ENCODE measurements around the gene GPBP1L1. TPM values are rescaled to one million over a fixed set of nuclear protein-coding genes. Genes with fewer than 3 reads are reported as not detected.
"Not testable (repeated sequence)": the region's sequence is repeated elsewhere in the genome, so short reads cannot be mapped to it uniquely, and the experiment has no call there.

GPBP1L1 gene, protein sequence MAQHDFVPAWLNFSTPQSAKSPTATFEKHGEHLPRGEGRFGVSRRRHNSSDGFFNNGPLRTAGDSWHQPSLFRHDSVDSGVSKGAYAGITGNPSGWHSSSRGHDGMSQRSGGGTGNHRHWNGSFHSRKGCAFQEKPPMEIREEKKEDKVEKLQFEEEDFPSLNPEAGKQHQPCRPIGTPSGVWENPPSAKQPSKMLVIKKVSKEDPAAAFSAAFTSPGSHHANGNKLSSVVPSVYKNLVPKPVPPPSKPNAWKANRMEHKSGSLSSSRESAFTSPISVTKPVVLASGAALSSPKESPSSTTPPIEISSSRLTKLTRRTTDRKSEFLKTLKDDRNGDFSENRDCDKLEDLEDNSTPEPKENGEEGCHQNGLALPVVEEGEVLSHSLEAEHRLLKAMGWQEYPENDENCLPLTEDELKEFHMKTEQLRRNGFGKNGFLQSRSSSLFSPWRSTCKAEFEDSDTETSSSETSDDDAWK
- 100 to 1,000 TPM in 1 of 3 donors, 10 to 100 TPM in 2; 76.5 to 120 (median 78.4) TPM for polyA plus RNA-seq

DNA sequence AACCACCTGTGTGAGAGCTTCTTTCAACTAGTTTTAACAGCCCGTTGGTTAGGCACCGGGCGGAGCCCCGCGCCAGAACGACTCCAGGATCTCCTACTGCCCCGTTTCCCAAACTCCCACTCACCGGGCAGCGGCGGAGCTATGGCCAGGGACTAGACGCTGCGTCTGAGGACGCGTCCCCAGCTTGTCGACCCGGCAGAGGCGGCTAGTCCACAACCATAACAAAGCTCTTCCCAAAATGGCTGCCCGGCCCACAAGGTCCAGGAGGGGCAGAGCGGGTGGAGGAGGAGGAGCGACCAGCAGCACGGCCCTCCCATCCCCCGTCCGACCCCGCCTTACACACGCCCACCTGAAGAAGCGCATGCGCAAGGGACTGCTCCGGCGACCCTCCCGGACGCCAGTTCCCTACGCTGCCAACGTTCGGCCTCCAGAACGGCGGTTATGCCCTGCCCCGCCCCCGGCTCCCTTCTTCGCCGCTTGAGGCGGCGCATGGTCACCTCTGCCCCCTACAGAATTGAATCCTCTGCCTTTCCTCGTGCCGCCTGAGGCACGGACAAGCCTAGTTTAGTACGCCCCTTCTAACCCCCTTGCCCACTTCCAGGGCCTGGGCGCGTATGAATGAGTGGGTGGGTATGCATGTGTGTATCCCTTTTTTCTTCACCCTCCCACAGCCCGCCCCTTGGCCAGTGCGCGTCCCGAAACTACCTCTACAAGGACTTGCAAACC is at the start of gene GPBP1L1:
Gene GPBP1L1 (minus strand): TSS at position 246 of the 726 bp plus-strand sequence. CDS start 27,446 bp downstream, outside the sequence.
- Mint-ChIP-seq H3K4me1 (peaks cover 49 to 74% of the 10 kb centered on the region in 2 donors), H3K27me3 (ENCODE audit: low read depth in 3 of 3) (peaks cover 8 to 23% (median 21%) of the 10 kb centered on the region in 3 donors), H3K27ac (peak within 1 kb of the TSS; percentile 99 to 100 (median 100)), H3K9me3 (no peaks in the 10 kb centered on the region), H3K36me3 (peaks cover 0 to 4% (median 0%) of the 10 kb centered on the region in 3 donors), H3K4me3 (peak within 1 kb of the TSS; percentile 97 to 99 (median 97))
- DNase-seq: peak; percentile 98

- H3K27me3 Mint-ChIP-seq (ENCODE audit: low read depth in 3 of 3): peaks cover 0 to 1% (median 0%) of the 10 kb centered on the region in 3 donors
- no peaks in the 10 kb centered on the region for H3K9me3 Mint-ChIP-seq
- H3K4me1 Mint-ChIP-seq: peaks cover 7 to 13% of the 10 kb centered on the region in 2 donors
- no peak for DNase-seq
- H3K27ac Mint-ChIP-seq: peak overlapping the region in 2 of 6 donors; percentile 54 to 56
- H3K36me3 Mint-ChIP-seq: peaks cover 3 to 9% (median 4%) of the 10 kb centered on the region in 3 donors
- no peak overlapping the region for H3K4me3 Mint-ChIP-seq
Measured at GRCh38 chr1:45730780-45731319, 44.5 kb upstream of the GPBP1L1 start.

DNA sequence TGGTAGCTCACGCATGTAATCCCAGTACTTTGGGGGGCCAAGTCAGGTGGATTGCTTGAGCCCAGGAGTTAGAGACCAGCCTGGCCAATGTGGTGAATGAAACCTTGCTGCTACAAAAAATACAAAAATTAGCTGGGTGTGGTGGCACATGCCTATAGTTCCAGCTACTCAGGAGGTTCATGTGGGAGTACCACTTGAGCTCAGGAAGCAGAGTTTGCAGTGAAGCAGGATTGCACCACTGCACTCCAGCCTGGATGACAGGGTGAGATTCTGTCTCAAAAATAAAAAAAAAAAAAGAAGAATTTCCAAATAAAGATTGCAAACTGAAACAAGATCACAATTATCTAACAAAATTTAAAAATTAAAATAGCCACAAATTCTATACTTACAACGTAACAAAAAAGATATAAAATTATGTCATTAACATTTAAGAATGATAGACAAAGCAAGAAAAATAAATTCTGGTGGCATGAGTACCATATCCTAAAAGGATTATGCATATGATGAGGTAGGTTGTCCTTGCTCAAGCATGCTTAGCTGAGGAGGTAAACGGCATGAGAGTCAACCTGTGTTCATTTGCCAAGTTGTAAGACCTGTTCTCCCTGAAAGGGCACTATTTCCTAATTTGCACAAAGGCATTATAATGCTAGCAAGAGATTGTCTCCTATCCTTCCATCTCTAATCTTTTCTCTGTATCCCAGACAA is 43.9 kb upstream of the GPBP1L1 start:
- Mint-ChIP-seq H3K4me3 (no peak overlapping the region), H3K27ac (peak overlapping the region in 3 of 6 donors; percentile 19 to 56 (median 54)), H3K4me1 (peaks cover 7 to 13% of the 10 kb centered on the region in 2 donors)

DNA sequence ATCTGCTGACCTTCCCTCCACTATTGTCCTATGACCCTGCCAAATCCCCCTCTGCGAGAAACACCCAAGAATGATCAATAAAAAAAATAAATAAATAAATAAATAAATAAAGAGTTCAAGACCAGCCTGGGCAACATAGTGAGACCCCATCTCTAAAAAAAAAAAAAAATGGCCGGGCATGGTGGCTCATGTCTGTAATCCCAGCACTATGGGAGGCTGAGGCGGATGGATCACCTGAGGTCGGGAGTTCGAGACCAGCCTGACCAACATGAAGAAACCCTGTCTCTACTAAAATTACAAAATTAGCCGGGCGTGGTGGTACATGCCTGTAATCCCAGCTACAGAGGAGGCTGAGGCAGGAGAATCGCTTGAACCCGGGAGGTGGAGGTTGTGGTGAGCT is 39.7 kb upstream of the GPBP1L1 start:
- not testable (repeated sequence) for H3K27me3 Mint-ChIP-seq (ENCODE audit: low read depth in 3 of 3); H3K27ac Mint-ChIP-seq; H3K4me3 Mint-ChIP-seq; DNase-seq; H3K9me3 Mint-ChIP-seq; H3K4me1 Mint-ChIP-seq; H3K36me3 Mint-ChIP-seq

More for the DNA sequence above, 43.9 kb upstream of the GPBP1L1 start:
- DNase-seq: no peak
- H3K27me3 Mint-ChIP-seq (ENCODE audit: low read depth in 3 of 3): peaks cover 0 to 1% (median 0%) of the 10 kb centered on the region in 3 donors
- no peaks in the 10 kb centered on the region for H3K9me3 Mint-ChIP-seq
- peaks cover 3 to 9% (median 4%) of the 10 kb centered on the region in 3 donors for H3K36me3 Mint-ChIP-seq

DNA sequence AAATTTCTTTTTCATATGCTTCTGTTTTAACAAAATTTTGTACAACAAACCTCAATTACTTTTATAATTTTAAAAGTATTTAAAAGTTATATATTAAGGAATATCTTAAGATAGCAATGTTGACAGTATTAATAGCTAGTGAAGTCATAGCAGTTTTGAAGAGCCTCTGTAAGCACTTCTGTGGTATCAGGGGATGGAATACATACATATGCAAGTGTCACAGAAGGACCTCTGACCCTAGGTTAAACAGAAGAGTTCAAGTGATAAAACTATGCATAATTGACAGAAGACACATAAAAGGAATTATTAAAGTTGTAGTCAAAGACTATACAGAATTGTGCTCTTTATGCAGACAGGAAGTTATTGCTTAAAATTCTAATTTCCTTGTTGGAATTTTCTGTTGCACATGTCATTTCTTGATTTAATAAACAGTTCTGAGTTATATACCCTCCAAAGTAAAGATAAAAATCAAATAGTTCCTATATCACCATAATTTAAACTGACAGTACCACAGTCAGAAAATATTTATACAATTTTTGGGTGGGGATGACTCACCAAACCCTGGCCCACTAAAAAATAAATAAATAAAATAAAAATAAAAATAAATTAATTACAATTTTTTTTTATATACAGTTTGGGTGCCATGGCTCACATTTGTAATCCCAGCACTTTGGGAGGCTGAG is 37.1 kb upstream of the GPBP1L1 start:
- Mint-ChIP-seq H3K4me1 (no peaks in the 10 kb centered on the region), H3K27me3 (ENCODE audit: low read depth in 3 of 3) (peaks cover 0 to 1% (median 0%) of the 10 kb centered on the region in 3 donors), H3K9me3 (no peaks in the 10 kb centered on the region), H3K4me3 (no peak overlapping the region), H3K27ac (no peak overlapping the region), H3K36me3 (peaks cover 0 to 11% (median 9%) of the 10 kb centered on the region in 3 donors)
- DNase-seq: no peak

- H3K9me3 Mint-ChIP-seq: no peaks in the 10 kb centered on the region
- no peak for DNase-seq
- H3K36me3 Mint-ChIP-seq: peaks cover 0 to 11% (median 9%) of the 10 kb centered on the region in 3 donors
- H3K4me1 Mint-ChIP-seq: no peaks in the 10 kb centered on the region
- H3K27me3 Mint-ChIP-seq (ENCODE audit: low read depth in 3 of 3): no peaks in the 10 kb centered on the region
- H3K4me3 Mint-ChIP-seq: no peak overlapping the region
- no peak overlapping the region for H3K27ac Mint-ChIP-seq
Measured at GRCh38 chr1:45722809-45723208, 36.5 kb upstream of the GPBP1L1 start.

GRCh38 chr1:45721207-45721606 is 34.9 kb upstream of the GPBP1L1 start:
- Mint-ChIP-seq H3K4me3 (no peak overlapping the region), H3K36me3 (peaks cover 0 to 16% (median 3%) of the 10 kb centered on the region in 3 donors), H3K4me1 (no peaks in the 10 kb centered on the region), H3K9me3 (no peaks in the 10 kb centered on the region), H3K27ac (peak overlapping the region in 1 of 6 donors; percentile 19), H3K27me3 (ENCODE audit: low read depth in 3 of 3) (no peaks in the 10 kb centered on the region)
- DNase-seq: no peak

- H3K4me3 Mint-ChIP-seq: no peak overlapping the region
- DNase-seq: no peak
- H3K9me3 Mint-ChIP-seq: no peaks in the 10 kb centered on the region
- peaks cover 0 to 24% (median 3%) of the 10 kb centered on the region in 3 donors for H3K36me3 Mint-ChIP-seq
- no peaks in the 10 kb centered on the region for H3K4me1 Mint-ChIP-seq
- H3K27ac Mint-ChIP-seq: no peak overlapping the region
- H3K27me3 Mint-ChIP-seq (ENCODE audit: low read depth in 3 of 3): peaks cover 0 to 2% (median 0%) of the 10 kb centered on the region in 3 donors
Measured at GRCh38 chr1:45718289-45718688, 32.0 kb upstream of the GPBP1L1 start.

DNA sequence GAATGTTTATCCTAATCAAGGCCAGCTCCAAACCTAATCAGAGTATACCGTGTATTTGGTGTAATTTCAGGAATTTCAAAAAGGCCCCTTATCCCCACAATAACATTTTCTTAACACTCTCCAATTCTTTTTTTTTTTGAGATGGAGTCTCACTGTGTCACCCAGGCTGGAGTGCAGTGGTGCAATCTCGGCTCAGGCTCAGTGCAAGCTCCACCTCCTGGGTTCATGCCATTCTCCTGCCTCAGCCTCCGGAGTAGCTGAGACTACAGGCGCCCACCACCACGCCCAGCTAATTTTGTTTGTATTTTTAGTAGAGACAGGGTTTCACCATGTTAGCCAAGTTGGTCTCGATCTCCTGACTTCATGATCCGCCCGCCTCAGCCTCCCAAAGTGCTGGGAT is 31.1 kb upstream of the GPBP1L1 start:
- not testable (repeated sequence) for H3K4me3 Mint-ChIP-seq; DNase-seq; H3K27me3 Mint-ChIP-seq (ENCODE audit: low read depth in 3 of 3); H3K4me1 Mint-ChIP-seq; H3K9me3 Mint-ChIP-seq; H3K27ac Mint-ChIP-seq
- peaks cover 0 to 19% (median 3%) of the 10 kb centered on the region in 3 donors for H3K36me3 Mint-ChIP-seq

DNA sequence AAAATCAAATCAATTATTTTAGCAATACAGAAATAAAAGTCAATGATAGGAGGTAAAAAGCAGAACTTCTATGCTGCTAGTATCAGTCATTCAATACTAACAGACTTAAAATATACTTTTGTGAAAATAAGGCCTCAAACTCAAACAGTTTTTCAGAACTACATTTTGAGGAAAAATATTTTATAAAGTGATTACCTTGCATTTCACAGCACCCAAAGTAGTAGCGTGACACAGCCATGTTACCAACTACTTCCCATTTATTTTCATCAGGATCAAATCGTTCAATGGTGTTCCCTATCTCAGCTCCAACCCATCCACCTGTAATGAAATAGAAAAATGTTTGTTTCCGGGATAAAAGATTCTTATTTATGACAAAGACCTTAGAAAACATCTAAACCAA is 30.4 kb upstream of the GPBP1L1 start:
- H3K4me1 Mint-ChIP-seq: no peaks in the 10 kb centered on the region
- peaks cover 2 to 23% (median 5%) of the 10 kb centered on the region in 3 donors for H3K36me3 Mint-ChIP-seq
- no peak for DNase-seq
- no peak overlapping the region for H3K4me3 Mint-ChIP-seq
- peaks cover 0 to 2% (median 0%) of the 10 kb centered on the region in 3 donors for H3K27me3 Mint-ChIP-seq (ENCODE audit: low read depth in 3 of 3)
- no peaks in the 10 kb centered on the region for H3K9me3 Mint-ChIP-seq
- H3K27ac Mint-ChIP-seq: no peak overlapping the region

- Mint-ChIP-seq H3K4me1 (no peaks in the 10 kb centered on the region), H3K36me3 (peaks cover 4 to 19% (median 4%) of the 10 kb centered on the region in 3 donors), H3K27ac (peak overlapping the region in 1 of 6 donors; percentile 11), H3K9me3 (no peaks in the 10 kb centered on the region), H3K4me3 (no peak overlapping the region), H3K27me3 (ENCODE audit: low read depth in 3 of 3) (peaks cover 0 to 2% (median 0%) of the 10 kb centered on the region in 3 donors)
- DNase-seq: no peak
Measured at GRCh38 chr1:45713711-45714110, 27.4 kb upstream of the GPBP1L1 start.

DNA sequence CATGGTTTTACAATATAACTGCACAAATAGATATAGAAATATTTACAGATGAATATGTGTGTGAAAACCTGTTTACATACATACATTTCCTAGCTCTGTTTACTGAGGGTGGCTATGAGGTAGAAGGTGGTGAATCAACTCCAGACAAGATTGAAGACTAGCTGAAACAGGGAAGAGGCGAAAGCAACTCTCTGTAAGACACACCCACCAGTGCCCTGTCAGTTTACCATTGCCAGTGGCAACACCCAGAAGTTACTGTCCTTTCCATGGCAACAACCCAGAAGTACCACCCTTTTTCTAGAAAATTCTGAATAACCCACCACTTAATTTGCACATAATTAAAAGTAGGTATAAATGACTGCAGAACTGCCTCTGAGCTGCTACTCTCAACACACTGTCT is 18.3 kb upstream of the GPBP1L1 start:
- H3K9me3 Mint-ChIP-seq: peaks cover 0 to 3% (median 0%) of the 10 kb centered on the region in 6 donors

GRCh38 chr1:45694823-45695222 is 8.5 kb upstream of the GPBP1L1 start:
- H3K36me3 Mint-ChIP-seq: peaks cover 0 to 20% (median 4%) of the 10 kb centered on the region in 3 donors
- H3K4me1 Mint-ChIP-seq: peaks cover 0 to 12% of the 10 kb centered on the region in 2 donors
- H3K27ac Mint-ChIP-seq: no peak overlapping the region
- no peak overlapping the region for H3K4me3 Mint-ChIP-seq
- H3K27me3 Mint-ChIP-seq (ENCODE audit: low read depth in 3 of 3): no peaks in the 10 kb centered on the region
- H3K9me3 Mint-ChIP-seq: no peaks in the 10 kb centered on the region
- no peak for DNase-seq

More for the DNA sequence above, 18.3 kb upstream of the GPBP1L1 start:
- H3K27ac Mint-ChIP-seq: no peak overlapping the region
- H3K36me3 Mint-ChIP-seq: peaks cover 22 to 28% (median 26%) of the 10 kb centered on the region in 3 donors
- H3K27me3 Mint-ChIP-seq (ENCODE audit: low read depth in 3 of 3): no peaks in the 10 kb centered on the region
- no peak for DNase-seq
- H3K4me1 Mint-ChIP-seq: no peaks in the 10 kb centered on the region
- H3K4me3 Mint-ChIP-seq: no peak overlapping the region

Data from immature natural killer cell (primary cell).